ENCODE data around the gene TCP11L2.

The TCP11L2 gene

DNA sequence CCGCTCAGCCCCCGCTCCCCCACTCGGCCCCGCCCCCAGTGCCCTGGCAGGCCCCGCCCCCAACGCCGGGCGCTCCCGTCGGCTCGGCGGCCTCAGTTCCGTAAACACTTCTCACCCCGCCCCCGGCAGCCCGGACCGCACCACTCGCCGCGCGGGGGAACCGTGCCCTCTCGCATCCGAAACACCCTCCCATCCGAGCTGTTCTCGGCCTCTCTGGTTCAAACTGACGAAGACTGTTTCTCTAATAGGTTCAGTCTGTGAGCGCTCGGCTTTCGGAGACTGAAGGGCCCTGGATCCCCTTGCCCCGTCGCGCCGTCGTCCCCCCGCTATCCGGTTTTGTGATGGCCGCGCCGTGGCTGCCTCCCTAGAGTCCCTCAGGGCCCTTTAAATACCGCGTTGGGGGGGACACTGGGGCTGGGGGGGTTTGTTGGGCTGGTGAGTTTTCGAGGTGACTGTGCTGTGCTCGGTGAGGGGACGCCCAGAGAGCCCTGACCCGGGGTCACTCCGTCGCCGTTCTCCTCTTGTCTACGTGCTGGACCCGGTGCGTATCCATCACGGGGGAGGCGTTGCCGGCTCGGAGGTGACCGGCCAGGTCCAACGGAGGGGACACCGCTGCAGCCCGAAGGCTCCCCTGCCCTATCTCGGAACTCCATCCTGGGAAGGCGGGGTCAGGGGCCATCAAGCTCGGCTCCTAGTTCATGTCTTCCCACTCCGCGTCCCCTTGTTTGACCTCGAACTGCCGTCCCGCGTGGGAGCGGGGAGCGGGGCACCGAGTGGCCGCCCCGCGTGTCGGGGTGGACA, at the start of gene TCP11L2:
TSS of gene TCP11L2 (plus strand) at position 333 of the 801 bp plus-strand sequence. CDS start 8,343 bp downstream, outside the sequence.
- DNase-seq: peak; percentile 92

DNA sequence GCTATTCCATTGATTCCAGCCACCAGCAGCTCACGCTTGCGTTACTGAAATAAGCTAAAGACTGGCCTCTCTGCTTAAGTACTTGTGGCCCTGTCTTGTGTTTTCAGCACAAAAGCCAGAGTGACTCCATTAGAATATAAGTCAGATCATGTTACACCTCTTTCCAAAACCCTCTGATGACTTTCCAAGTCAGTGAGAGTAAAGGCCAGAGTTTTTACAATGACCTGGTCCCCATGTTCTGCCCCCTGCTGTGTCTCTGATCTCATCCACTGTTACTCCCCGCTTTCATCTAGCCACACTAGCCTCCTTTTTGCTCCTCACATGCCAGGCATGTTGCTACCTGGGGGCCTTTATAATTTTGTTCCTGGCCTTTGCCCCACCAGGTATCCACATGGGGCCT, 47.8 kb upstream of the TCP11L2 start:
- DNase-seq: no peak

DNA sequence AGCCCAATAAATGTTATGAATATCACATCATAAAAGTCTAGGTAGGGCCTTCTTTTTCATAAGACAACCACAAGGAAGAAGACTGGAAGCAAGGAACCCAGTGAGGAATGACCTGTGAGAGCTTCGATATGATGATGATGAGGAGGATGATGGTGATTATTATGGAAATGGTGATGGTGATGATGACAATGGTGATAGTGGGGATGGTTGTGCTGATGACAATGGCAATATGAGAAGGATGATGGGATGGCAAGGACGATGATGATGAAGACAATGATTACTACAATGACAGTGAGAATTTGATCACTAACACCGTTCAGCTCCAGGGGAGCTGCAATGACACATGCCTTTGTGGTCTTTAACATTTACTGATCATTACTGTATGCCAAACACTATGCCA, 47.0 kb upstream of the TCP11L2 start:
- DNase-seq: no peak

DNA sequence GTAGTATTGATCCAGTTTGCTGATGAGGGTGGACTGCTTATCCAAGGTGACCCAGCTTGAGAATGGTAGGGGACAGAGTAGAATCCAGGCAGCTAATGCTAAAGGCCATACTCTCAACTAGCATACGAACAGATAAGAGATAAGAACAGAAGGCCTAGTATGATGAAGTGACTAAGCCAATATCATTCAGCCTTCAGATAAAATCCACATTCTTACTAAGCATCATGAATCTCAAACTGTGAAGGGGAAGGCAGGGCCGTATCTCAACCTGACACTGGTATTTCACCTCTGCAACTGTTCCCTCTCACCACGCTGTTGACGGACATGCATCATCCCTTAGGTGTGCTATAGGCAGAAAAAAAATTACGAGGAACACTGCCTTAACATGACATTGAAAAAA, 46.6 kb upstream of the TCP11L2 start:
- DNase-seq: no peak

DNA sequence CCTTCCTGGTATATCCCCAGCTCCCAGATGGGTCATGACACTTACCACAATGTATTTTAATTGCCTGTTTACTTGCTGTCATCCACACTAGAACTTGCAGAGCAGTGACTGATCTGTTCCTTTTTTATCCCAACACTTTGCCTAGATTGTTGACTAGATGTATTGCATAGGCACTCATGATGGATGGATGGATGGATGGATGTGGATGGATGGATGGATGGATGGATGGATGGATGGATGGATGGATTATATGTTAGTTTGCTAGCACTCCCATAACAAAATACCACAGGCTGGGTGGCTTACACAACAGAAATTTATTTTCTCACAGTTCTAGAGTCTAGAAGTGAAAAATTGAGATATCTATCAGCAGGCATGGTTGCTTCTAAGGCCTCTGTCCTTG, 46.0 kb upstream of the TCP11L2 start:
- no peak for DNase-seq

DNA sequence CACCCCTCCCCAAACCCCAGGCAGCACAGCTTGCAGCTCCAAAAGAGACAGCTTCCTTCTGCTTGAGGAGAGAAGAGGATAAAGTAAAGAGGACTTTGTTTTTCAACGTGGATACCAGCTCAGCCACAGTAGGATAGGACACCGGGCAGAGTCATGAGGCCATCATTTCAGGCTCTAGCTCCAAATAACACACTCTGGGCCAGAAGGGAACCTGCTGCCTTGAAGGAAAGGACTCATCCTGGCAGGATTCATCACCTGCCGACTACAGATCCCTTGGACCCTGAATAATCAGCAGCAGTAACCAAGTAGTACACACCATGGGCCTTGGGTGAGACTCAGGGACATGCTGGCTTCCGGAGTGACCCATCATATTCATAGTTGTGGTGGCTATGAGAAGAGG, 44.3 kb upstream of the TCP11L2 start:
- DNase-seq: no peak

DNA sequence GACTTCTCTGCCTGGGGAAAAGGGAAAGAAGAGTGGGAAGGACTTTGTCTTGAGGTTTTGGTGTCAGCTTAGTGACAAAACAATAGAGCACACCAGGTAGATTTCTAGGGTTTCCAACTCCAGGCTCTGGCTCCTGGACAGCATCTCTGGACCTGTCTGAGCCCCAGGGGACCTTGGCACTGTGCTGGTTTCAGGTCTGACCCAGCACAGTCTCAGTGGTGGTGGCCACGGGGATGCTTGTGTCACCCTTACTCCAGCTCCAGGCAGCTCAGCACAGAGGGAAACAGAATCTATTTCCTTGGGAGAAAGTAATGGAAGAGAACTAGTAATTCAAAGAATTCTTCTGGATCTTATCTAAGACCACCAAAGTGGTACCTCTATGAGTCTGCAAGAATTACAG, 43.6 kb upstream of the TCP11L2 start:
- DNase-seq: no peak

DNA sequence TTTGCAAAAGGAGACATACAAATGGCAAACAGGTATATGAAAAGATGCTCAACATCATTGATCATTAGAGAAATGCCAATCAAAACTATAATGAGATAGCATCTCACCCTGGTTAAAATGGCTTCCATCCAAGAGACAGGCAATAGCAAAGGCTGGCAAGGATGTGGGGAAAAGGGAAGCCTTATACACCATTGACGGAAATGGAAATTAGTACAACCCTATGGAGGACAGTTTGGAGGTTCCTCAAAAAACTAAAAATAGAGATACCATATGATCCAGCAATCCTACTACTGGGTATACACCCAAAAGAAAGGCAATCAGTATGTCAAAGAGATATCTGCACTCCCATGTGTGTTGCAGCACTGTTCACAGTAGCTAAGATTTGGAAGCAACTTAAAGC, 37.4 kb upstream of the TCP11L2 start:
- DNase-seq: peak; percentile 33

DNA sequence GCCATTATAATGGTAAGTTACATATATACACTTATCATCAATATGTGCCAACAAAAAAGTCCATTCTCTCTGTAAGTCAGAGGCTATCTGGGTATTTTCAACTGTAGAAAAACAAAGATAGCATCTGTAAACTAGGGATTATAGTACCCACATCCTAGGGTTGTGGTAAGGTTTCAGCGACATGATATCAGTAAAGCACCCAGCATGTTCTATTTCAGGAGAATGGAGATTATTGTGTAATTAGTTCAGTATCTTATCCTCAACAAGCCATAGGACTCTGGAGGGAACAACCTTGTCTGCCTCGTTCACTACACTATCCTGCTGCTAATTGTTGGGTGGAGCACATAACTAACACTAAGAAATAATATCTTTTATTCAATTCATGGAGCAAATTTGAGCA, 35.0 kb upstream of the TCP11L2 start:
- DNase-seq: no peak

DNA sequence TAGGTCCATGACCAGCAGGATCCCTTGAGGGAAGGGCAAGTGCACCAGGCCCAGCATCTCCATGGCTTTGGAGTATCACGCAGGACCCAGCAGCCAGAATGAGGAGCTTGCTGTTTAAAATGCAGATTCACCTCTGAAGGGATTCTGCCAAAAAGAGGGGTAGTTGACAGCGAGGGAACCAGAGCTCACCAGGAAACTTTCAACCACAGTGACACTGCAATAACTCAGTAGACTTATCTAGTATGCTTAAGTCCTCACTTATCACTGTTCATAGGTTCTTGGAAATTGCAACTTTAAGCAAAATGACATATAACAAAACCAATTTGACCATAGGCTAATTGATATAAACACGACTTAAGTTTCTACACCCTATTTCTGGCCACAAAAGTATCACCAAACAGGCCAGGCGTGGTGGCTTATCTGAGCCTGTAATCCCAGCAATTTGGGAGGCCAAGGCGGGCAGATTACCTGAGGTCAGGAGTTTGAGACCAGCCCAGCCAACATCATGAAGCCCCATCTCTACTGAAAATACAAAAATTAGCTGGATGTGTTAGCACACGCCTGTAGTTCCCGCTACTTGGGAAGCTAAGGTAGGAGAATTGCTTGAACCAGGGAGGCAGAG, 33.3 kb upstream of the TCP11L2 start:
- no peak for DNase-seq

DNA sequence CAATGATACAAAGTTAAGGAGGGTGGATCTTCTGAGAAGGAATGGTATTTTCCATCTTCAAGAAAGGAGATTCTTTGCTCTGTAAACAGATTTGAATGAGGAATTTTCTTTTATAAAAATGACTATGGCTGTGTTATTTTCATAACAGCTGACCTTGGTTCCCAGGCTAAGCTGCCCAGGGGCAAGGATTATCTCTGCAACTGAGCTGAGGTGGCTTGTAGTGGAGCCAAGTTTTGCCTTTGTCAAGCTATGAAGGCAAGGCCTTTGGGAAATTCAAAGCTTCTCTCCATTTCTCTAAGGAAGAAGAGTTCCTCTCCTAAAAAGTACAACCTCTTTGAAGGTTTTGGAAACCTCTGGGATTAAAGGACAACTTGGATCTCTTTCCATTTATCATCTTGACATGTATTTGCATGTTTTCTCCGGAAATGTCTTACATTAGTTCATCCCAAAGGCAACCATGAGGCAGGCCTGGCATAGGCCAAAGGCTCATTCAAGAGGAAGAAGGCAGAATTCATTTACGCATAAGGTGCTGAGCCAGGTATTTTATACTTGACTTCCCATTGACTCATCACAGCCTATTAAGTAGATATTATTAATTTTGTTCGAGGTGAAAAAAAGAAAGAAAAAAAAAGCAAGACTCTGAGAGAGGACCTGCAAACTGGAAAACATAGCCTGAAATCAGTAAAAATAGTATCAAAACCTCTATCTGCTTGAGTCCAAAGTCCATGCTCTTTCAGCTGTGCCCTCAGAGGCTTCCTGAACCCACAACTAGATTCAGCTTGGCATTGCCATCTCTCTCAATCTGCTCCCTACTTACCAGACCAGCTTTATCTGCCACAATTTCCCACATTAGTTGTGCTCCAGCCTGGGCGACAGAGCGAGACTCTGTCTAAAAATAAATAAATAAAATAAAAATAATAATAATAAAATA, 30.7 kb upstream of the TCP11L2 start:
- DNase-seq: no peak

DNA sequence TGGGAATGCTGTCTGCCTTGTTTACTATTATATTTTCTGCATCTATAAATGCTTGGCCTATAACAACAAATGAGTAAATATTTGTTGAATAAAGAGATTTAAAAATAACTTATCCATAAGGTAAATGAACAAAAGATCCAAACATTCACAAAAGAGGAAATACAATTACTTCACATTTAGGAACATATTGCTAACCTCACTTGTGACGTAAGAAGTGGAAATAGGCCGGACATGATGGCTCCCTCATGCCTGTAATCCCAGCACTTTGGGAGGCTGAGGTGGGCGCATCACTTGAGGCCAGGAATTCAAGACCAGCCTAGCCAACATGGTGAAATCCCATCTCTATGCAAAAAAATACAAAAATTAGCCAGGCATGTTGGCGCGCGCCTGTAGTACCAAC, 29.0 kb upstream of the TCP11L2 start:
- peak; percentile 54 for DNase-seq

DNA sequence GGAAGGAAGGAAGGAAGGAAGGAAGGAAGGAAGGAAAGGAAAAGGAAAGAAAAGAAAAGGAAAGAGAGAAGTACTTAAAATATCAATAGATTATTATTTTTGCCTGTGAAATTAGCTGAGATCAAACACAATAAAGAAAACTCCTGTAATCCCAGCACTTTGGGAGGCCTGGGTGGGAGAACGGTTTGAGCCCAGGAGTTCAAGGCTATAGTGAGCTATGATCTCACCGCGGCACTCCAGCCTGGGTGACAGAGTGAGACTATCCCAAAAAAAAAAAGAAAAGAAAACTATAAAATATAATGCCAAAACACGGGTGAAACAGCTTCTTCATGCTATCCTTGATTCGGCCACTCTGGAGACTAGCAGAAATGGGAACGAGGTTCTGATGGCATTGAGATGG, 28.5 kb upstream of the TCP11L2 start:
- no peak for DNase-seq

DNA sequence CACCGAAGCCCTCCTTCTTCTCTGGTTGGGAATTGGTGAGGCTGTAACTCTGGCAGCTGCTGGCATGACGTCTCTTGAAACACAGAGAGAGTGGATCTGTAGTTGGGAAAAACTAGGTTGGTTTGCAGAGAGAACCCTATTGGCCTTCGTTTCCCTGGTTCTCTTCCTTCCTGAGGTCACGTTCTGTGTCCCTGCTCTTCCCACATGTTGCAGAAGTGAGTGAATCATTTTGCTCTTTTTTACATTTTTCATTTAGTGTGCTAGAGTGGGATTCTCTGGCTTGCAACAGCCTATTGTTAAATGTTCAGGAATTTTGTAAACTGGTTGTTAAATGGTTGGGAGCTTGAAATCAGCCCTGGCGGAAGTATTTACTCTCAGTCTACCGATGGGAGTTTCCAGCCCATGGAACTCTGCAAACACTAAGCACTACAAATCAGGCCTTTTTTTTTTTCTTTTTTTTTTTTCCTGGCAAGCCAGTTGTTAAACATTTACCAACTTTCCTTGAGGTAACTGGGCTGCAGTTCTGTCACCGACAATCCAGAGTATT, 27.9 kb upstream of the TCP11L2 start:
- DNase-seq: no peak

DNA sequence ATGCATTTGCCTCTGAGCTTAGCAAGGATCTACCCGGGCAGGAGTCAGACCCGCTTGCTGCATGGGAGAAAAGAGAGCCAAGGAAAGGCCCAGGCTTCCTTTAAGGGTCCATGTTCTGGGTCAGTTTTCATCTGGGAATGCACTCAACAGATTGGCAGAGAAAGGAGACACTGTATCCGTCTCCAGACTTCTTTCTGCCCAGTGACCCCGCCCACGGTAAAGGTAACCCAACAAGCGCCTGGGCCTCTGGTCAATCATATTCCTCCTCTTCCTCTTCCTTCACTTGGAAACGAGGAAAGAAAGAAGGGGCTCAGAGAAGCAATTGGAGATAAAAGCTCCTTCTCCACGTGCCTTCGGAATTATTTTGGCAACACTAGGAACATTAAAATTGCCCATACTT, 27.1 kb upstream of the TCP11L2 start:
- DNase-seq: no peak

DNA sequence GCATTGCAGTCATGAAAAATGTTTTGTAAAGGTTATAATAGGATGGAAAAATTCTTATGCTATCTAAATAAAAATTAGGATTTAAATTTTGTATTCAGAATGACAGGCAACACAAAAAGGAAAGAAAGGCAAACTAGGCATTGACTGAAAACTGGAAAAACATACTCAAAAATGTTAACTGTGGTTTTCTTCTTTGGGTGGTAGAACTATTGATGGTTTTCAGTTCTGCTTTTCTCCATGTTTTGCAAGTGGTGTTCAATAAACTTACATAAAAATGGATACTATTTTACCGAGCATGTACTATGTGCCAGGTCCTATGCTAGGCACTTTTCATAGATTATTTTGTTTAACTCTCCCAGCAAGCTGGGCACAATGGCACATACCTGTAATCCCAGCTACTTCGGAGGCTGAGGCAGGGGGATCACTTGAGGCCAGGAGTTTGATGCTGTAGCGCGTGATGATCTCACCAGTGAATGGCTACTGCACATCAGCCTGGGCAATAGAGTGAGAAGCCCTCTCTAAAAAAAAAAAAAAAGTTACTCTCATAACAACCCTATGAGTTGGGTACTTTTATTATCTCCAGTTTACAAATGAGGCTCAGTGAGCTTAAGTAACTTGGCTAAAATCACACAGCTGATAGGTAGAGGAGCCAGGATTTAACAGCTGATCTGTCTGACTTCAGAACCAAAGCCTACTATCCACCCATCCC, 26.3 kb upstream of the TCP11L2 start:
- DNase-seq: no peak

DNA sequence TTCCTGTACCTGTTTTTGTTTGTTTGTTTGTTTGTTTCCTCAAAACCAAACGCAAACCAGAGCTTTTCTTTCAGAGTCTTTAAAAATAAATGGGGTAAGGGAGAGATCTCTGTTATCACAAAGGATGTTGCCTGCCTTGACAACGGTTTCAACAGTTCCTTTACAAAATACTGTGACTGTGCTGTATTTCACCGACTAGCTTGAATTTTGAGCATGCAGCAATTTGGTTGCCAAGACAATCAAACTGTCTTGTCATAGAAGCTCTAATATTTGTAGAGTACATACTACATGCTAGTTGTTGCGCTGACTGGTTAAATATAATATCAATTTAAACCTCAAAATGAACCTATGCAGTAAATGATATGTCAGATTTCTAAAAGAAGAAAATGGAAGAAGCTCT, 22.4 kb upstream of the TCP11L2 start:
- DNase-seq: no peak

DNA sequence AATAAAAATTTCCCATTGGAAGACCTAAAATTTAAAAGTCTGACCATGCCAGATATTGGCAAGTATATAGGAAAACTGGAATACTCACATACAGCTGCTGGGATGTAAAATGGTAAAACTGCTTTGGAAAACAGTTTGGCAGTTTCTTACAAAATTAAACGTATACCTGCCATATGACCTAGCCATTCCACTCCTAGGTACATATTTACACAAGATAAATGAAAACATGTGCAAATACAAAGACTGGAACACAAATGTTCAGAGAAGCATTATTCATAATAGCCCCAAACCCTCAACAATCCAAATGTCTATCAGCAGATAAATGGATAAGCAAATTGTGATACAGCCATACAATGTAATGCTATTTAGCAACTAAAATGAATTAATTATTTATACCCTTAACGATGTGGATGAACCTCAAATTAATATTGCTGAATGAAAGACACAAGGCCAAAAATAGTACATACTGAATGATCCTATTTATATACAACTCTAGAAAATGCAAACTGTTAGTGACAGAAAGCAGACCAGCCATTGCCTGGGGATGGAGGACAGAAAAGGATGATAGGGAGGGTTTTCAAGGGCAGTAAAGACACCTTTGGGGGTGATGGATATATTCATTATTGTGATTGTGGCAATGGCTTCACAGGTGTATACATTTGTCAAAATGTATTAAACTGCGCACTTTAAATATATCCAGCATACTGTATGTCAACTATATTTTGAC, 21.3 kb upstream of the TCP11L2 start:
- DNase-seq: no peak

DNA sequence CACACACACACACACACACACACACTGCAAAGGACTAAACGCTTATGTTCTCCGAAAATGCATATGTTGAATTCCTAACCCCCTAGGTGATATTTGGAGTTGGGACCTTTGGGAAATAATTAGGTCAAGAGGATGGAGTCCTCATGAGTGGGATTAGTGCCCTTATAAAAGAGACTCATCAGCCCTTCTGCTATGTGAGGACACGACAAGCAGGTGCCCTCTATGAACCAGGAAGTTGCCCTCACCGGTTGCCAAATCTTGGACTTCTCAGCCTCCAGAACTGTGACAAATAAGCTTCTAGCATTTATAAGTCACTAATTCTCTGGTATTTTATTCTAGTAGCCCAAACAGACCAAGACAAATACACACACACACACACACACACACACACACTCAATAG, 20.7 kb upstream of the TCP11L2 start:
- no peak for DNase-seq

DNA sequence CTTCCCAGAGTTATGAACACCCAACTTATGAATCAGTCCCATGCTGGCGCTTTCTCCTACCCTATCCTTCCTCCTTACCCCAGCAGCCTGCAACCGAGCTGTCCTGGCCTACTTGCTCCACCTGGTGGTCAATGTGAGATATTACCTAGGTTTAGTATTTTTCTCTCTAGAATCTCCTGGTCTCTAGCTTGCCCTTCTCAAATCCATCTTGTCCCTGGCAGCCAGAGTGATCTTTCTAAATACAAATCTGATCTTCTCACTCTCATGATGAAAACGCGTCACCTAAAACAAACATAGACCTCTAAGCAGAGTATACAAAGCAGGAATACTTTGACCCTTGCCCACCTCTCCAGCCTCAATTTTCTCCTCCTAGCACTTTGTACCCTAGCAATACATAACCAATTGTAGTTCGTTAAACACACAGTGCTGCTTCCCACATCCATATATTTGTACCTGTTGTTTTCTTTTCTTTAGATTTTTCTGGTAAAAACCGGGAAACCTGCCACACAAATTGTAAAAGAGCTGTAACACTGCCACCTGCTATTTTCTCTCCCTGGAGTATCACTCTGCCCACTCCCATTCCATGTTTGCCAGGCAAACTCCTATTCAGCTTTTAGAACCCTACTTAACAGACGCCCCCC, 20.0 kb upstream of the TCP11L2 start:
- DNase-seq: peak; percentile 79

DNA sequence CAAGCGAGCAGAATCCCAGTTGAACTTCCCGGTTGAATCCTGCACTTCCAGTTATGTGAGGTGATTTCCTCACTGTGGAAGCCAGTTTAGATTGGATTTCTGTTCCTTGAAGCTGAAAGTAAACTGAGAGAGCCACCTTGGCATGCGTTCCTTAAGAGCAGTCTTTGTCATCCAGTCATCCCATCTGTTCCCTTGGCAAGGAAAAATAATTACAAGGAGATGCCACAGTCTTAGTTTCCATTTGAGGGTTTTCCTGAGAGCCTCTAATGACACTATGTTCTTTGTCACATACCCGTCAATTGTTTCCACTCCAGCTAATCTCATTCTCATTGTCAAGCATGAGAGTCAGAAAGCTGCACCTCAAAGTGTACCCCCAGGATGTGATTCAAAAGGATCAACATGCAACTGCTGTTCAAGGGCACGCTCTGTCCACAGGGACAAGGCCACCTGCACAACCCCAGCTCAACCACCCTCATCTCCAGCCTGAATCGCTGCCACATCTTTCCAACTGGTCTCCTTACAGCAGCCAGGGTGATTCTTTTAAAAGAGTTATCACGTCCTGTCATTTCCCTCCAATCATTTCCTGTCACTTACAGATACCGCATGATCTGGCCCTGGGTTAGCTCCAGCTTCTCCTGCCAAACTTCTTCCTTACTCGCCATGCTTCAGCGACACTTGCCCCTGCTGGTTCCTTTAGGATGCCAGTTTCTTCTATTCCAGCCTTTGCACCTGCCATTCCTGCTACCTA, 18.0 kb upstream of the TCP11L2 start:
- DNase-seq: no peak

Measured in suppressor macrophage treated with lipopolysaccharide for 4 hours (primary cell).